ENCODE measurements around the gene CBX7.

CBX7 gene

GRCh38 chr22:39090426-39091064 is 61.9 kb downstream of the CBX7 start:
- H3K4me3 ChIP-seq: no peak overlapping the region
- no peak overlapping the region for H3K27ac ChIP-seq
- no peak for TF ChIP-seq CTCF (IDR thresholded peaks at IDR 0.05)
- DNase-seq (ENCODE audit: low spot score): no peak

- H3K27ac ChIP-seq: no peak overlapping the region
- H3K4me3 ChIP-seq: no peak overlapping the region
- TF ChIP-seq CTCF (IDR thresholded peaks at IDR 0.05): no peak
- no peak for DNase-seq (ENCODE audit: low spot score)
These were observed 62.6 kb downstream of the CBX7 start for GRCh38 chr22:39089928-39090327.

- no peak overlapping the region for H3K27ac ChIP-seq
- TF ChIP-seq CTCF (IDR thresholded peaks at IDR 0.05): no peak
- DNase-seq (ENCODE audit: low spot score): no peak
- H3K4me3 ChIP-seq: no peak overlapping the region
These were observed 63.8 kb downstream of the CBX7 start for GRCh38 chr22:39088685-39089032.

GRCh38 chr22:39087881-39088684 is 64.4 kb downstream of the CBX7 start:
- no peak overlapping the region for H3K27ac ChIP-seq
- TF ChIP-seq CTCF (IDR thresholded peaks at IDR 0.05): no peak
- no peak overlapping the region for H3K4me3 ChIP-seq
- no peak for DNase-seq (ENCODE audit: low spot score)

- TF ChIP-seq CTCF (IDR thresholded peaks at IDR 0.05): no peak
- Histone ChIP-seq H3K4me3 (no peak overlapping the region), H3K27ac (no peak overlapping the region)
- no peak for DNase-seq (ENCODE audit: low spot score)
These were observed 65.4 kb downstream of the CBX7 start for GRCh38 chr22:39087098-39087497.

- Histone ChIP-seq H3K4me3 (no peak overlapping the region), H3K27ac (no peak overlapping the region)
- no peak for DNase-seq (ENCODE audit: low spot score)
- TF ChIP-seq CTCF (IDR thresholded peaks at IDR 0.05): no peak
These were observed 67.8 kb downstream of the CBX7 start for GRCh38 chr22:39084666-39085065.
